OCI-LY7 (cell line): Measurements from ENCODE around the gene IL17RA. TPM values are rescaled to one million over a fixed set of nuclear protein-coding genes. Genes with fewer than 3 reads are reported as not detected.
"Not testable (repeated sequence)": the region's sequence is repeated elsewhere in the genome, so short reads cannot be mapped to it uniquely, and the experiment has no call there.

Experiments used
- Bru-seq: library from RNA; stranded (reverse); fragments of 400-500 nt; gene quantifications from one replicate; lab custom pipeline; 2021; lab: Mats Ljungman, UMichigan
- BruChase-seq, 2 experiments: library from RNA; stranded (reverse); fragments of 400-500 nt; gene quantifications; one replicate each; lab custom pipeline; 2021; lab: Mats Ljungman, UMichigan
- BruUV-seq: library from RNA; stranded (reverse); fragments of 400-500 nt; replicated peaks from 2 replicates; lab custom pipeline; 2021; lab: Mats Ljungman, UMichigan
- CTCF ChIA-PET: fragments of 300-600 bp; sonication (Branson Sonifier 250); formaldehyde crosslinking; loops from one replicate; lab custom pipeline; 2022; ENCODE audit warnings: antibody characterized with exemption; ENCODE audit not compliant: unreplicated experiment; lab: Charles Lee
- POLR2A ChIA-PET: fragments of 300-600 bp; sonication (Branson Sonifier 250); formaldehyde crosslinking; loops from one replicate; lab custom pipeline; 2022; ENCODE audit warnings: antibody characterized with exemption; lab: Charles Lee
- DNase-seq: peaks from one replicate; pipeline ENCODE4 v3.0.0-alpha.2; 2015; ENCODE audit warnings: low spot score
- H2AFZ ChIP-seq: fragments of 200-600 bp; sonication (generic), shearing (Covaris generic); 2 replicates; pipeline ENCODE4 v1.6.1; 2014; ENCODE audit warnings: mild to moderate bottlenecking, antibody characterized with exemption, low read length, moderate library complexity
- H3K27ac ChIP-seq: fragments of 200-600 bp; sonication (generic); 2 replicates; pipeline ENCODE4 v1.5.1; 2014; ENCODE audit warnings: mixed run types, low read depth, mild to moderate bottlenecking, moderate library complexity, low read length, inconsistent platforms; ENCODE audit not compliant: poor library complexity, severe bottlenecking
- H3K36me3 ChIP-seq: fragments of 200-600 bp; sonication (generic); 2 replicates; pipeline ENCODE4 v1.6.1; 2014; ENCODE audit warnings: mild to moderate bottlenecking, antibody characterized with exemption, low read length, moderate library complexity, mixed read lengths; ENCODE audit not compliant: insufficient read depth
- H3K4me1 ChIP-seq: fragments of 200-600 bp; sonication (generic); 2 replicates; pipeline ENCODE4 v1.5.1; 2014; ENCODE audit warnings: mild to moderate bottlenecking, low read length; ENCODE audit not compliant: insufficient read depth, poor library complexity, severe bottlenecking
- H3K4me2 ChIP-seq: fragments of 200-600 bp; sonication (generic); 2 replicates; pipeline ENCODE4 v1.6.1; 2014; ENCODE audit warnings: mild to moderate bottlenecking, low read length
- H3K4me3 ChIP-seq: fragments of 200-600 bp; sonication (generic); 2 replicates; pipeline ENCODE4 v1.5.1; 2014; ENCODE audit warnings: mild to moderate bottlenecking, low read depth, low read length; ENCODE audit not compliant: poor library complexity, severe bottlenecking
- H3K79me2 ChIP-seq: fragments of 200-600 bp; sonication (generic); 2 replicates; pipeline ENCODE4 v1.6.1; 2016; ENCODE audit warnings: low read depth, mild to moderate bottlenecking, low read length, moderate library complexity, mixed read lengths; ENCODE audit not compliant: insufficient read depth
- H3K9me2 ChIP-seq: fragments of 200-600 bp; sonication (generic); 2 replicates; pipeline ENCODE4 v1.6.1; 2016; ENCODE audit warnings: mild to moderate bottlenecking, low read length, mixed read lengths; ENCODE audit not compliant: insufficient read depth
- H3K9me3 ChIP-seq: fragments of 200-600 bp; sonication (generic); 2 replicates; pipeline ENCODE4 v1.6.1; 2014; ENCODE audit warnings: mild to moderate bottlenecking, mixed run types, low read length, mixed read lengths
- H4K20me1 ChIP-seq: fragments of 200-600 bp; sonication (generic); 2 replicates; pipeline ENCODE4 v1.6.1; 2014; ENCODE audit warnings: mild to moderate bottlenecking, antibody characterized with exemption, low read length, moderate library complexity, mixed read lengths; ENCODE audit not compliant: insufficient read depth
- CTCF ChIP-seq: fragments of 200-600 bp; sonication (generic); conservative IDR thresholded peaks from 2 replicates; pipeline ENCODE4 v1.5.1; 2014; ENCODE audit warnings: mild to moderate bottlenecking, antibody characterized with exemption, low read length, moderate library complexity, mixed read lengths
- EZH2phosphoT487 ChIP-seq: fragments of 200-600 bp; sonication (generic); IDR thresholded peaks from 2 replicates; pipeline ENCODE4 v1.6.1; 2018; ENCODE audit warnings: low read depth, borderline replicate concordance, mild to moderate bottlenecking, mixed run types, antibody characterized with exemption, low read length, moderate library complexity, mixed read lengths
- intact Hi-C: fragments of 100-400 bp; cut with micrococcal nuclease; formaldehyde crosslinking; loops from one replicate; pipeline ENCODE4 v1.10.0; 2022; ENCODE audit not compliant: unreplicated experiment
- long read RNA-seq: library from polyadenylated mRNA; stranded (forward); transcript quantifications from one replicate; pipeline ENCODE4 v2.0.0, GENCODE V29; 2022
- total RNA-seq, 2 experiments: library from RNA; depleted of rRNA in 1 of 2; stranded (reverse); fragments of >200 nt in 1 of 2; shearing (Covaris generic) in 1 of 2; gene quantifications; 2 replicates each; pipeline ENCODE4 v1.2.3, GENCODE V29; 2014 to 2022

Gene IL17RA, protein sequence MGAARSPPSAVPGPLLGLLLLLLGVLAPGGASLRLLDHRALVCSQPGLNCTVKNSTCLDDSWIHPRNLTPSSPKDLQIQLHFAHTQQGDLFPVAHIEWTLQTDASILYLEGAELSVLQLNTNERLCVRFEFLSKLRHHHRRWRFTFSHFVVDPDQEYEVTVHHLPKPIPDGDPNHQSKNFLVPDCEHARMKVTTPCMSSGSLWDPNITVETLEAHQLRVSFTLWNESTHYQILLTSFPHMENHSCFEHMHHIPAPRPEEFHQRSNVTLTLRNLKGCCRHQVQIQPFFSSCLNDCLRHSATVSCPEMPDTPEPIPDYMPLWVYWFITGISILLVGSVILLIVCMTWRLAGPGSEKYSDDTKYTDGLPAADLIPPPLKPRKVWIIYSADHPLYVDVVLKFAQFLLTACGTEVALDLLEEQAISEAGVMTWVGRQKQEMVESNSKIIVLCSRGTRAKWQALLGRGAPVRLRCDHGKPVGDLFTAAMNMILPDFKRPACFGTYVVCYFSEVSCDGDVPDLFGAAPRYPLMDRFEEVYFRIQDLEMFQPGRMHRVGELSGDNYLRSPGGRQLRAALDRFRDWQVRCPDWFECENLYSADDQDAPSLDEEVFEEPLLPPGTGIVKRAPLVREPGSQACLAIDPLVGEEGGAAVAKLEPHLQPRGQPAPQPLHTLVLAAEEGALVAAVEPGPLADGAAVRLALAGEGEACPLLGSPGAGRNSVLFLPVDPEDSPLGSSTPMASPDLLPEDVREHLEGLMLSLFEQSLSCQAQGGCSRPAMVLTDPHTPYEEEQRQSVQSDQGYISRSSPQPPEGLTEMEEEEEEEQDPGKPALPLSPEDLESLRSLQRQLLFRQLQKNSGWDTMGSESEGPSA
- 5.5 and 7.8 TPM in 2 replicates for total RNA-seq (2014; rRNA removed; shearing (Covaris generic))
- total RNA-seq (2022), result 10.9 and 12.5 TPM in 2 replicates
- Bru-seq, nascent RNA, result percentile 60 among the genes with signal in this experiment
- percentile 63 among the genes with signal in this experiment for BruChase-seq, experiment 1, labeled RNA remaining after a 6-hour chase
- percentile 64 among the genes with signal in this experiment for BruChase-seq, experiment 2, labeled RNA remaining after a 2-hour chase
- long read RNA-seq, full-length matches to known transcripts, result 1 of 12 reads
- long read RNA-seq, partial matches to known transcripts, result 3 of 12 reads
- long read RNA-seq, other reads (novel, unspliced or antisense), result 8 of 12 reads

DNA sequence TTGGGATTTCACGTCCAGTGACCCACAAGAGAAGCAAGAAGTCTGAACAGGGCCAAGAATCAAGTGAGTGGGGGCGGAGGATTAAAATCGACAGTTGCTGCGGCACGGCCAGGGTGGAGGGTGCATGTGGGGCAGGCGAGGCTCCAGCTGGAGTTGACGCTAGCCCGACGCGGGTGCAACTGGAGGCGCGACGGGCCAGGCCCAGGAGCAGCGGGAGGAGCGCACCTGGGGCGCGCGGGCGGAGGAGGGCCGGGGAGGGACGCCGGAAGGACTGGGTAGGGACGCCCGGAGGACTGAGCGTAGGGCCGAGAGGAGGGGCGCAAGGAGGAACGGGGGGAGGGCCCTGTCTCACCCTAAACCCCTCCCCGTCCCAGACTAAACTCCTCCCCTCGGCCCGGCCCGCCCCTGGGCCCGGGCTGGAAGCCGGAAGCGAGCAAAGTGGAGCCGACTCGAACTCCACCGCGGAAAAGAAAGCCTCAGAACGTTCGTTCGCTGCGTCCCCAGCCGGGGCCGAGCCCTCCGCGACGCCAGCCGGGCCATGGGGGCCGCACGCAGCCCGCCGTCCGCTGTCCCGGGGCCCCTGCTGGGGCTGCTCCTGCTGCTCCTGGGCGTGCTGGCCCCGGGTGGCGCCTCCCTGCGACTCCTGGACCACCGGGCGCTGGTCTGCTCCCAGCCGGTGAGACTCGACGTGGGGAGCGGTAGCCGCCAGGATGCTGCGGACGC, at the start of gene IL17RA:
Gene IL17RA (plus strand): TSS at position 447 of the 723 bp plus-strand sequence. CDS start 92 bp downstream, at position 539.
- CTCF ChIA-PET, result no interaction called here
- Histone ChIP-seq H3K36me3 (no peaks in the 10 kb centered on the region), H3K4me1 (peaks cover 50% of the 10 kb centered on the region), H3K4me3 (peak within 1 kb of the TSS; percentile 92), H3K4me2 (peak within 1 kb of the TSS; percentile 92), H3K79me2 (no peaks in the 10 kb centered on the region), H3K27ac (peak within 1 kb of the TSS; percentile 19), H4K20me1 (peaks cover 5% of the 10 kb centered on the region; the same call in 1 of the 2 replicates), H3K9me3 (no peaks in the 10 kb centered on the region), H2AFZ (peak within 1 kb of the TSS; percentile 93), H3K9me2 (no peaks in the 10 kb centered on the region)
- intact Hi-C loops, result loop anchor here (2.0 kb wide), 1 partner anchor 86 kb away; no protein-coding TSS in a partner anchor
- POLR2A ChIA-PET, result interaction anchor here (1.3 kb wide), 1 partner anchor 11 kb away, joined by 3 read pairs; no protein-coding TSS in a partner anchor
- peak; percentile 92 for DNase-seq
- BruUV-seq, result no TSS peak
- TF ChIP-seq EZH2phosphoT487 (no peak), CTCF (no peak)

DNA sequence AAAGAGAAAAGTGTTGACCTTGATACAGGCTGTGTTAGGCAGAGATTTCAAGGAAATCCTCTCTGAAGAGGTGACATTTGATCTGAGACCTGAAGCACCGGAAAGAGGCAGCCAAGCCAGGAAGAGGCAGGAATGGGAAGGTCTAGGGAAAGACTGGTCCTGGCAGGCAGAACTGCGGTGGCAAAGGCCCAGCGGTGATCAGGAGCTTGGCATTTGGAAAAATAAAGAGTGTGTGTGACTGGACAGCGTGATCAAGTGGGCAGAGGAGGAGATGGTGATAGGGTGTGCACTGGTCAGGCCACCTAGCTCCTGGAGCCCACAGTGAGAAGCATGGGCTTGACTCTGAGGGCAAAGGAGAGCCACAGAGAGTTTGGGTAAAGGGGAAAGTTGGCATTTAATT, 49.6 kb upstream of the IL17RA start:
- H3K9me2 ChIP-seq, result no peaks in the 10 kb centered on the region
- POLR2A ChIA-PET, result no interaction called here
- no peak overlapping the region for H3K4me3 ChIP-seq
- no TSS peak for BruUV-seq
- no peak overlapping the region for H3K27ac ChIP-seq
- peaks cover 4% of the 10 kb centered on the region; the same call in 1 of the 2 replicates for H3K36me3 ChIP-seq
- no peak overlapping the region for H2AFZ ChIP-seq
- intact Hi-C loops, result no loop called here
- TF ChIP-seq CTCF (no peak), EZH2phosphoT487 (no peak)
- no peak for DNase-seq
- 0 out of 2 replicates have a peak, but pooled peaks cover 6% of the 10 kb centered on the region for H3K9me3 ChIP-seq
- no peak overlapping the region for H3K4me2 ChIP-seq
- H3K79me2 ChIP-seq, result peaks cover 25% of the 10 kb centered on the region
- CTCF ChIA-PET, result no interaction called here
- no peaks in the 10 kb centered on the region for H4K20me1 ChIP-seq
- peaks cover 16% of the 10 kb centered on the region for H3K4me1 ChIP-seq

DNA sequence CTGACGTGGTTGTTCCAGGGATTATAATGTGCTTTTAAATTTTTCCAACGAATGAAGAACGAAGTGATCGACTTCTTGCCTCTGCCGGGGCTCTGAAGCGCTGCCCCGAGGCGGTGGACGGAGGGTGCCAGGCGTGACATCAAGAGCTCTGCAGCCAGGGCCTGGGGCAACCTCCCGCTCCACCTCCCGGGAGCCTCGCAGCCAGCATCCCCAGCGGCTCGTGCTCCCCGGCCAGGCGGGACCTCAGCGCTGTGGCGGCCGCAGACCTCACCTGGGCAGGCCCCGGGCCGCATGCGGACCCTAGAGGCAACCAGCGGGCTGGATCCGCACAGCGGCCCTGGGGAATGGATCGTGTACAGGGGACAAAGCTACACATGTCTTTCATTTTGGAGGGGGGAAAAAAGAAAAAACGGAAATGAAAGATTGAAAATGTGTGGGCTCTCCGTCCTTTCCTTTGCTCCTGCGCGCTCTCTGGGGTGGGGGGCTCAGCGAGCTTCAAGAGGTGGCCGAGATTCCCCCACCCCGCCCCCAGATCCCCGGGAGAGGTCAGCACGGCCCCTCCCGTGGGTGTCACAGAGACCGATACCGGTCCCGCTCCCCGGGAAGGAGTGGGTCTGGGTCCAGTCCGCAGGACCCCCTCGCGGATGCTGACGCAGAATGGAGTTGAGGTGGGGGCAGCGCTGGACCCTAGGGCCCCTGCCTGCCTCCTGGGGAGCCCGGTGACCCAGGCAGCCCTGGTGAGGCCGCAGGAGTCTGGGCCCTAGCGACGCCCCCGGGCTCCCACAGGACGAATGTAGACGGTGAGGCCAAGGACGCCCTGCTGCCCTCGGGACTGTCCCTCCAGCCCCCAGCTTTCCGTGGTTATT, 48.6 kb upstream of the IL17RA start:
- Histone ChIP-seq H3K79me2 (peaks cover 34% of the 10 kb centered on the region), H3K36me3 (peaks cover 14% of the 10 kb centered on the region), H3K4me3 (peak overlapping the region; percentile 46), H3K4me2 (peak overlapping the region; percentile 46), H3K4me1 (peaks cover 16% of the 10 kb centered on the region)
- CTCF ChIA-PET, H3K9me3 ChIP-seq, intact Hi-C loops, H2AFZ ChIP-seq, H4K20me1 ChIP-seq, POLR2A ChIA-PET, H3K9me2 ChIP-seq, H3K27ac ChIP-seq, BruUV-seq, DNase-seq: not testable (repeated sequence)
